Neural cell (in vitro differentiated cells): Measurements from ENCODE around the gene CACNB2. TPM values are rescaled to one million over a fixed set of nuclear protein-coding genes. Genes with fewer than 3 reads are reported as not detected.

Experiments used
- H2AFZ ChIP-seq: fragments of 200-600, 300-800 bp; sonication (generic), shearing (Covaris generic); 2 replicates; pipeline ENCODE4 v1.6.0; 2014; ENCODE audit warnings: low read depth, mild to moderate bottlenecking, antibody characterized with exemption, low read length, moderate library complexity
- H3F3A ChIP-seq: fragments of 200-600 bp; shearing (Covaris generic); 2 replicates; pipeline ENCODE4 v1.6.1; 2016; ENCODE audit warnings: mild to moderate bottlenecking, moderate library complexity, mixed read lengths, antibody characterized with exemption, low read length; ENCODE audit not compliant: insufficient read depth, poor library complexity, severe bottlenecking
- H3K27ac ChIP-seq: fragments of 200-600, 300-800 bp; sonication (generic), shearing (Covaris generic); 2 replicates; pipeline ENCODE4 v1.5.1; 2014; ENCODE audit warnings: mild to moderate bottlenecking, low read length, moderate library complexity
- H3K27me3 ChIP-seq: fragments of 300-800, 200-600 bp; sonication (generic), shearing (Covaris generic); 2 replicates; pipeline ENCODE4 v1.6.0; 2014; ENCODE audit warnings: mild to moderate bottlenecking, low read depth, low read length, moderate library complexity; ENCODE audit not compliant: insufficient read depth
- H3K36me3 ChIP-seq: fragments of 300-800, 200-600 bp; sonication (generic), shearing (Covaris generic); 2 replicates; pipeline ENCODE4 v1.5.1; 2014; ENCODE audit warnings: mild to moderate bottlenecking, antibody characterized with exemption, low read length, moderate library complexity; ENCODE audit not compliant: insufficient read depth
- H3K4me2 ChIP-seq: fragments of 300-800, 200-600 bp; sonication (generic), shearing (Covaris generic); 2 replicates; pipeline ENCODE4 v1.6.0; 2014; ENCODE audit warnings: mild to moderate bottlenecking, low read length
- H3K4me3 ChIP-seq: fragments of 300-800, 200-600 bp; sonication (generic), shearing (Covaris generic); 2 replicates; pipeline ENCODE4 v1.5.1; 2014; ENCODE audit warnings: mild to moderate bottlenecking, low read length, moderate library complexity
- H3K79me2 ChIP-seq: fragments of 200-600 bp; shearing (Covaris generic); replicated peaks from 2 replicates; pipeline ENCODE4 v1.6.0; 2014; ENCODE audit warnings: mild to moderate bottlenecking, low read length, moderate library complexity; ENCODE audit not compliant: insufficient read depth
- H3K9ac ChIP-seq: fragments of 300-800, 200-600 bp; sonication (generic), shearing (Covaris generic); 2 replicates; pipeline ENCODE4 v1.6.1; 2016; ENCODE audit warnings: mild to moderate bottlenecking, low read length, mixed read lengths
- H3K9me2 ChIP-seq: fragments of 200-600 bp; shearing (Covaris generic); 2 replicates; pipeline ENCODE4 v1.6.1; 2016; ENCODE audit warnings: mild to moderate bottlenecking, low read length, mixed read lengths; ENCODE audit not compliant: insufficient read depth
- H3K9me3 ChIP-seq: fragments of 200-600, 300-800 bp; sonication (generic), shearing (Covaris generic); 2 replicates; pipeline ENCODE4 v1.6.1; 2016; ENCODE audit warnings: mild to moderate bottlenecking, mixed run types, low read length, moderate library complexity, mixed read lengths
- H4K20me1 ChIP-seq: fragments of 200-600 bp; shearing (Covaris generic); 2 replicates; pipeline ENCODE4 v1.6.1; 2016; ENCODE audit warnings: mild to moderate bottlenecking, mixed run types; ENCODE audit not compliant: insufficient read depth
- CTCF ChIP-seq: fragments of 450-650 bp; IDR thresholded peaks from 2 replicates; pipeline ENCODE4 v1.5.1; 2014; ENCODE audit warnings: antibody characterized with exemption, mild to moderate bottlenecking, moderate library complexity; ENCODE audit not compliant: poor library complexity, severe bottlenecking
- EP300 ChIP-seq: fragments of 450-650 bp; conservative IDR thresholded peaks from 2 replicates; pipeline ENCODE4 v1.6.1; 2014; ENCODE audit warnings: antibody characterized with exemption, mild to moderate bottlenecking, moderate library complexity; ENCODE audit not compliant: poor library complexity, severe bottlenecking
- EZH2 ChIP-seq: fragments of 200-600, 300-800 bp; shearing (Covaris generic), sonication (generic); IDR thresholded peaks from 2 replicates; pipeline ENCODE4 v1.6.1; 2014; ENCODE audit warnings: antibody characterized with exemption, low read length, borderline replicate concordance, mild to moderate bottlenecking; ENCODE audit not compliant: insufficient read depth, poor library complexity, severe bottlenecking
- MXI1 ChIP-seq: fragments of 450-650 bp; conservative IDR thresholded peaks from 2 replicates; pipeline ENCODE4 v1.6.1; 2014; ENCODE audit warnings: antibody characterized with exemption, mild to moderate bottlenecking; ENCODE audit not compliant: poor library complexity, severe bottlenecking
- POLR2AphosphoS5 ChIP-seq: IDR thresholded peaks from 2 replicates; pipeline ENCODE4 v1.6.1; 2012
- RAD21 ChIP-seq: fragments of 450-650 bp; conservative IDR thresholded peaks from 2 replicates; pipeline ENCODE4 v1.6.1; 2014; ENCODE audit warnings: antibody characterized with exemption, mild to moderate bottlenecking, moderate library complexity
- REST ChIP-seq: IDR thresholded peaks from 2 replicates; pipeline ENCODE4 v1.6.1; 2012; ENCODE audit warnings: borderline replicate concordance
- SMC3 ChIP-seq: fragments of 450-650 bp; conservative IDR thresholded peaks from 2 replicates; pipeline ENCODE4 v1.6.1; 2014; ENCODE audit warnings: antibody characterized with exemption, mild to moderate bottlenecking, moderate library complexity; ENCODE audit not compliant: poor library complexity
- TAF1 ChIP-seq: IDR thresholded peaks from 2 replicates; pipeline ENCODE4 v1.6.1; 2012; ENCODE audit warnings: low read depth
- polyA plus RNA-seq: library from polyadenylated mRNA; depleted of rRNA; stranded (reverse); fragments of >200 nt; gene quantifications from 2 replicates; pipeline ENCODE4 v1.2.3, GENCODE V29; 2014

Gene CACNB2
- polyA plus RNA-seq, 1 donor from 2014 or later = 14.3 TPM

- Histone ChIP-seq H4K20me1 (no peaks in the 10 kb centered on the region), H3K27me3 (no peaks in the 10 kb centered on the region), H2AFZ (no peak overlapping the region), H3K9me3 (no peaks in the 10 kb centered on the region), H3K4me3 (no peak overlapping the region), H3K4me2 (no peak overlapping the region), H3K9ac (no peak overlapping the region), H3K27ac (no peak overlapping the region), H3K79me2 (no peaks in the 10 kb centered on the region), H3F3A (no peaks in the 10 kb centered on the region), H3K36me3 (peaks cover 4% of the 10 kb centered on the region), H3K9me2 (no peaks in the 10 kb centered on the region)
- no peak for TF ChIP-seq MXI1
- TF ChIP-seq CTCF = no peak
- TF ChIP-seq RAD21 = no peak
- no peak for TF ChIP-seq REST
- no peak for TF ChIP-seq TAF1
- no peak for TF ChIP-seq SMC3
- no peak for TF ChIP-seq EP300
- no peak for TF ChIP-seq POLR2AphosphoS5
- no peak for TF ChIP-seq EZH2
Measured at GRCh38 chr10:18290651-18291313, 150.6 kb downstream of the CACNB2 start.

GRCh38 chr10:18293536-18294510, 153.6 kb downstream of the CACNB2 start:
- Histone ChIP-seq H3K4me2 (no peak overlapping the region), H3K27ac (no peak overlapping the region)

More at GRCh38 chr10:18293536-18294510, 153.6 kb downstream of the CACNB2 start:
- H3K27me3 ChIP-seq = no peaks in the 10 kb centered on the region
- H3K9ac ChIP-seq = no peak overlapping the region
- no peak overlapping the region for H2AFZ ChIP-seq
- H3F3A ChIP-seq = no peaks in the 10 kb centered on the region
- no peak overlapping the region for H3K4me3 ChIP-seq
- no peaks in the 10 kb centered on the region for H3K9me3 ChIP-seq
- H3K9me2 ChIP-seq = no peaks in the 10 kb centered on the region
- H4K20me1 ChIP-seq = no peaks in the 10 kb centered on the region
- H3K36me3 ChIP-seq = peaks cover 4% of the 10 kb centered on the region
- no peaks in the 10 kb centered on the region for H3K79me2 ChIP-seq
- no peak for TF ChIP-seq TAF1
- TF ChIP-seq MXI1 = no peak
- no peak for TF ChIP-seq CTCF
- no peak for TF ChIP-seq REST
